GM21717 (cell line): ENCODE results near the gene ANKRD40.

Experiments
- ATAC-seq: cut with Tn5 transposase; IDR thresholded peaks from one replicate; pipeline ENCODE4 v1.9.1; 2021; ENCODE audit warnings: mild to moderate bottlenecking, moderate library complexity; ENCODE audit not compliant: unreplicated experiment

ANKRD40 gene

GRCh38 chr17:50651661-50652060 lies 56.1 kb downstream of the ANKRD40 start:
- no peak for ATAC-seq

DNA sequence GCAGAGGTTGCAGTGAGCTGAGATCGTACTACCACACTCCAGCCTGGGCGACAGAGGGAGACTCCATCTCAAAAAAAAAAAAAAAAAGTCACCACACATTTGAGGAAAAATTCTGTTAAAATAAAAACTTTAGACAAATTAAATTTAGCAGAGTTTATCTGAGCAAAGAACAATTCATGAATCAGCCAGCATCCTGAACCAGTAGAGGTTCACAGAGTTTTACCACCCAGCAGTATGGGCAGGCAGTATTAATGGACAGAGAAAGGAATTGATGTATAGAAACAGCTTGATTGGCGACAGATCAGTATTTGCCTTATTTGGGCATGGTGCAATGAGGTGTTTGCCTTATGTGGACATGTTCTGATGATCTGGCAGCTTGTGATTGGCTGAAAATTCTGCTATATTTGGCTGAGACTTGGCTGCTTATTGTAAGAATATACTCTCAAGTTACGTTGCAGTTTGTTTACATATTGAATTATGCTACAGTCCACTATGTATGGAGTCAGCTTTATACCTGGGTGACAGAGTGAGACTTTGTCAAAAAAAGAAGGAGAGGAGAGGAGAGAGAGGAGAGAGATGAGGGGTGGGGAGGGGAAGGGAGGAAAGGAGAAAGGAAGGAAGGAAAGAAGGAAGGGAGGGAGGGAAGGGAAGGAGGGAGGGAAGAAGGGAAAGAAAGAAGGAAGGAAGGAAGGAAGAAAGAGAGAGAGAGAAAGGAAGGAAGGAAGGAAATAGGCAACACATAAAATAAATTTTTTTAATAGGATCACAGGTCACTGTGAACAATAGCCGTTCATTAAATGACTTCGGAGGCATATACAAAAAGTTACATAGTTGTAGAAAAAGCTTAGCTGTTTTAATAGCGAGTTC lies 58.4 kb downstream of the ANKRD40 start:
- no peak for ATAC-seq

- no peak for ATAC-seq
These were observed 60.5 kb downstream of the ANKRD40 start for GRCh38 chr17:50647187-50647586.

DNA sequence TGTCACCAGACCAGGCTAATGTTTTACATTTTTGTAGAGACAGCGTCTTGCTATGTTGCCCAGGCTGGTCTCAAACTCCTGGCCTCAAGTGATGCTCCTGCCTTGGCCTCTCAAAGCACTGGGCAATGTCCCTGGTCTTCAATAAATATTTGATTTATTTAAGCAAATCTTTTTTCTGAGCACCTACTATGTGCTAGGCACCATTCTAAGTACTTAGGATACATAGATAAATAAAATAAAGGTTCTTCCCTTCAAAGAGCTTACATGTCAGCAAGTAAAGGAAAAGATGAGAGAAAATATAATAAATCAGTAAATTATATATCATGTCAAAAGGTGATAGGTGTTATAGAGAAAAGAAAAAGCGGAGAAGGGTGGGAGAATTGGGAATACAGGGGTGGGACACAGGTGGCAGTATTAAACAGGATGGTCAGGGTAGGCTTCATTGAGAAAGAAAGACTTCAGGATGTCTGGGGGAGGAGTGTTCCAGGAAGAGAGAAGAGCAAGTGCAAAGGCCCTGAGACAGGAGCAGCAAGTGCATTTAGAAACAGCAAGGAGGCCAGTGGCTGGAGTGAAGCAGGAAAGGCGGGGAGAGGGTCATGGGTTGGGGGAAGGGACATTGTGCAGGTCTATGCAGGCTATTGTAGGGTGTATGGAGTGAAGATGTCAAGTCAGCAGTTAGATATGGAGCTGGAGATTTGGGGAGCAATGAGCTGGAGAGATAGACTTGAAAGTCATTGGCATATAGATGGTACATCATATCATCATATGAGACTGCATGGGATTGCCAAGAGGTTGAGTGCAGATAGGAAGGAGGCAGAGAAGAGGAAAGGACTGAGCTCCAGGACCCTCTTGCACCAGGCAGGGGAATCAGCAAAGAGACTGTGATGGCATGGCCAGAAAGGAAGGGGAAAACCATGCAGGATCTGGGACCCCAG lies 61.7 kb downstream of the ANKRD40 start:
- ATAC-seq: no peak
